Keratinocyte (primary cell): Measurements from ENCODE around the gene TTYH2. TPM values are rescaled to one million over a fixed set of nuclear protein-coding genes. Genes with fewer than 3 reads are reported as not detected.

Experiments used
- DNase-seq: peaks from one replicate; pipeline ENCODE4 v3.0.0-alpha.2; 2011; ENCODE audit warnings: low read depth, missing footprints, low spot score
- FAIRE-seq: peaks from 2 replicates; lab custom pipeline; 2011; peaks lifted over from hg19 to GRCh38; lab: Jason Lieb, UNC
- H2AFZ ChIP-seq: 2 replicates; pipeline ENCODE4 v1.6.0; 2012; ENCODE audit warnings: low read length, control low read depth, inconsistent platforms; ENCODE audit not compliant: control insufficient read depth
- H3K27ac ChIP-seq: 2 replicates; pipeline ENCODE4 v1.5.1; 2011; ENCODE audit warnings: low read length; ENCODE audit not compliant: control insufficient read depth, insufficient read depth
- H3K27me3 ChIP-seq: 3 replicates; pipeline ENCODE4 v1.6.0; 2011; ENCODE audit warnings: low read length; ENCODE audit not compliant: control insufficient read depth, insufficient read depth; ENCODE audit errors: extremely low read depth
- H3K36me3 ChIP-seq, 2 experiments: 2 replicates in 1 of 2; 3 replicates in 1 of 2; pipeline ENCODE4 v1.5.1; 2011; ENCODE audit warnings: low read length in 2 of 2, mild to moderate bottlenecking in 1 of 2; ENCODE audit not compliant: control insufficient read depth in 2 of 2, insufficient read depth in 2 of 2; ENCODE audit errors: extremely low read depth in 1 of 2
- H3K4me1 ChIP-seq: 3 replicates; pipeline ENCODE4 v1.5.1; 2011; ENCODE audit warnings: low read length; ENCODE audit not compliant: control insufficient read depth, insufficient read depth; ENCODE audit errors: extremely low read depth
- H3K4me2 ChIP-seq: 3 replicates; pipeline ENCODE4 v1.6.0; 2011; ENCODE audit warnings: low read depth, low read length; ENCODE audit not compliant: control insufficient read depth, insufficient read depth; ENCODE audit errors: extremely low read depth
- H3K4me3 ChIP-seq, 3 experiments: fragments of 200-600 bp in 1 of 3; sonication (generic) in 1 of 3; 2 replicates in 2 of 3; 3 replicates in 1 of 3; pipeline ENCODE4 v1.5.1; 2011 to 2016; ENCODE audit warnings: low read length in 3 of 3, mild to moderate bottlenecking in 3 of 3, control low read depth in 2 of 3, inconsistent platforms in 1 of 3, low read depth in 1 of 3, mixed read lengths in 1 of 3, mixed run types in 1 of 3, moderate library complexity in 1 of 3; ENCODE audit not compliant: control insufficient read depth in 2 of 3, insufficient read depth in 2 of 3; ENCODE audit errors: extremely low read depth in 1 of 3
- H3K79me2 ChIP-seq: 2 replicates; pipeline ENCODE4 v1.6.0; 2012; ENCODE audit warnings: low read length; ENCODE audit not compliant: control insufficient read depth, insufficient read depth
- H3K9ac ChIP-seq: 3 replicates; pipeline ENCODE4 v1.6.0; 2011; ENCODE audit warnings: low read length; ENCODE audit not compliant: control insufficient read depth, insufficient read depth; ENCODE audit errors: extremely low read depth
- H3K9me1 ChIP-seq: 3 replicates; pipeline ENCODE4 v1.6.0; 2011; ENCODE audit warnings: low read length; ENCODE audit not compliant: control insufficient read depth, insufficient read depth; ENCODE audit errors: extremely low read depth
- H3K9me3 ChIP-seq: 2 replicates; pipeline ENCODE4 v1.5.1; 2012; ENCODE audit warnings: low read depth, low read length; ENCODE audit not compliant: control insufficient read depth
- H4K20me1 ChIP-seq: 3 replicates; pipeline ENCODE4 v1.6.0; 2011; ENCODE audit warnings: low read length; ENCODE audit not compliant: control insufficient read depth, insufficient read depth; ENCODE audit errors: extremely low read depth
- EZH2 ChIP-seq: IDR thresholded peaks from one replicate; pipeline ENCODE4 v1.6.1; 2012; ENCODE audit warnings: inconsistent platforms, mild to moderate bottlenecking, low read length, moderate library complexity
- dilution Hi-C: fragments of 300-500 bp; cut with MboI; formaldehyde crosslinking; loops from one replicate; pipeline ENCODE4 v1.7.0; 2020; ENCODE audit warnings: low sequenced_read_pairs; ENCODE audit not compliant: extremely low pct_ligation_motif_present
- polyA plus RNA-seq, 5 experiments: library from polyadenylated mRNA; depleted of rRNA in 3 of 5; stranded (reverse) in 3 of 5; stranded (forward) in 1 of 5; unstranded in 1 of 5; fragments of >200 nt; gene quantifications; 1 replicate in 1 of 5; 2 replicates in 3 of 5; 3 replicates in 1 of 5; pipeline versions ENCODE4 v1.2.1 to v1.2.3, GENCODE V29; 2011 to 2012; ENCODE audit warnings: missing spikeins in 2 of 5, low read depth in 1 of 5, low replicate concordance in 1 of 5
- TF ChIP-seq, protein P1 (sequence below), 3 experiments: IDR thresholded peaks in 1 of 3; conservative IDR thresholded peaks in 1 of 3; optimal IDR thresholded peaks in 1 of 3; 2 replicates in 2 of 3; 3 replicates in 1 of 3; pipeline versions ENCODE3 to v1.5.1; 2011; ENCODE audit warnings: low read length in 3 of 3, mild to moderate bottlenecking in 3 of 3, moderate library complexity in 2 of 3, control low read depth in 1 of 3, inconsistent platforms in 1 of 3; ENCODE audit not compliant: insufficient read depth in 2 of 3; ENCODE audit errors: extremely low read depth in 1 of 3

The TTYH2 gene
- polyA plus RNA-seq, 1 donor (not counting 4 experiments of a cell fraction or from before 2014, with no cell fraction given) = 3.7 TPM

GRCh38 chr17:74179576-74179975 is 33.8 kb upstream of the TTYH2 start:
- FAIRE-seq (no peak), DNase-seq (no peak)
- Histone ChIP-seq H3K9ac (no peak overlapping the region), H3K9me3 (no peaks in the 10 kb centered on the region), H4K20me1 (no peaks in the 10 kb centered on the region), H3K4me1 (no peaks in the 10 kb centered on the region), H3K9me1 (no peaks in the 10 kb centered on the region), H3K4me3 (no peak overlapping the region), H3K27ac (no peak overlapping the region), H3K36me3 (no peaks in the 10 kb centered on the region), H2AFZ (no peak overlapping the region), H3K79me2 (no peaks in the 10 kb centered on the region), H3K4me2 (no peak overlapping the region), H3K27me3 (peaks cover 5% of the 10 kb centered on the region)
- TF ChIP-seq, protein P1, sequence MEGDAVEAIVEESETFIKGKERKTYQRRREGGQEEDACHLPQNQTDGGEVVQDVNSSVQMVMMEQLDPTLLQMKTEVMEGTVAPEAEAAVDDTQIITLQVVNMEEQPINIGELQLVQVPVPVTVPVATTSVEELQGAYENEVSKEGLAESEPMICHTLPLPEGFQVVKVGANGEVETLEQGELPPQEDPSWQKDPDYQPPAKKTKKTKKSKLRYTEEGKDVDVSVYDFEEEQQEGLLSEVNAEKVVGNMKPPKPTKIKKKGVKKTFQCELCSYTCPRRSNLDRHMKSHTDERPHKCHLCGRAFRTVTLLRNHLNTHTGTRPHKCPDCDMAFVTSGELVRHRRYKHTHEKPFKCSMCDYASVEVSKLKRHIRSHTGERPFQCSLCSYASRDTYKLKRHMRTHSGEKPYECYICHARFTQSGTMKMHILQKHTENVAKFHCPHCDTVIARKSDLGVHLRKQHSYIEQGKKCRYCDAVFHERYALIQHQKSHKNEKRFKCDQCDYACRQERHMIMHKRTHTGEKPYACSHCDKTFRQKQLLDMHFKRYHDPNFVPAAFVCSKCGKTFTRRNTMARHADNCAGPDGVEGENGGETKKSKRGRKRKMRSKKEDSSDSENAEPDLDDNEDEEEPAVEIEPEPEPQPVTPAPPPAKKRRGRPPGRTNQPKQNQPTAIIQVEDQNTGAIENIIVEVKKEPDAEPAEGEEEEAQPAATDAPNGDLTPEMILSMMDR (optimal IDR thresholded peaks at IDR 0.05 in 1 of 3, IDR thresholded peaks at IDR 0.05 in 1 of 3, conservative IDR thresholded peaks at IDR 0.05 in 1 of 3; ENCODE audit: extremely low read depth in 1 of 3, insufficient read depth in 2 of 3, low read length in 3 of 3) = no peak
- TF ChIP-seq EZH2 = no peak
- dilution Hi-C loops = no loop called here

DNA sequence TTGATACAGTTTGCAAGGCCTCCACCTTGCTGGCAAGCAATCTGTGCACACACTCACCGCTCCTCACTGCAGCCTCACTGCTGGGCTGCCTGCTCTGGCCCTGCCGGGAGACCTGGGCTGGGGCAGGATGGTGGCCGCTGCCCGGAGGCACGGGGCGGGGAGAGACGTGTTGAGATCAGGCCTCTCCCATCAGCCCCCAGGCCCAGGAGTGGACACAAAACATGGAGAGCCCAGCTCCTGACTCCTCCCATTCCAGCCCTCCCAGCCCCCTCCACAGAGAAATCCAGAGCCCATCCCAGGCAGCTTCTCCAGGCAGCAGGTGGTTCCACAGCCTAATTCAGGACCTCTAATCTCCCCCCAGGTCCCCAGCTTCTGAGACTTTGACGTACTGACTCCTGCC is 33.0 kb upstream of the TTYH2 start:
- Histone ChIP-seq H3K9me1 (no peaks in the 10 kb centered on the region), H3K4me3 (no peak overlapping the region), H3K4me1 (no peaks in the 10 kb centered on the region), H3K36me3 (no peaks in the 10 kb centered on the region), H3K27ac (no peak overlapping the region), H3K27me3 (no peaks in the 10 kb centered on the region), H4K20me1 (no peaks in the 10 kb centered on the region), H3K9ac (no peak overlapping the region), H3K4me2 (no peak overlapping the region), H2AFZ (no peak overlapping the region), H3K79me2 (no peaks in the 10 kb centered on the region), H3K9me3 (no peaks in the 10 kb centered on the region)
- DNase-seq (no peak), FAIRE-seq (no peak)
- TF ChIP-seq, protein P1 (optimal IDR thresholded peaks at IDR 0.05 in 1 of 3, IDR thresholded peaks at IDR 0.05 in 1 of 3, conservative IDR thresholded peaks at IDR 0.05 in 1 of 3; ENCODE audit: extremely low read depth in 1 of 3, insufficient read depth in 2 of 3, low read length in 3 of 3) = no peak
- no peak for TF ChIP-seq EZH2
- dilution Hi-C loops = no loop called here
